SK-N-MC (cell line): Measurements from ENCODE around the gene NCOA1.

Experiments
- EZH2 ChIP-seq: fragments of 200-600 bp; sonication (generic); IDR thresholded peaks from one replicate; pipeline ENCODE4 v1.6.1; 2017; ENCODE audit warnings: antibody characterized with exemption
- FOXP2 ChIP-seq: optimal IDR thresholded peaks from 2 replicates; pipeline ENCODE3; 2011; ENCODE audit warnings: mild to moderate bottlenecking, moderate library complexity; ENCODE audit not compliant: insufficient read depth; ENCODE audit errors: extremely low read length, control extremely low read depth
- POLR2AphosphoS5 ChIP-seq: IDR thresholded peaks from 2 replicates; pipeline ENCODE4 v1.6.1; 2012; ENCODE audit warnings: mild to moderate bottlenecking, low read depth, low read length, borderline replicate concordance

GRCh38 chr2:24763843-24764242 lies 272.8 kb downstream of the NCOA1 start:
- TF ChIP-seq EZH2 (no peak), POLR2AphosphoS5 (no peak), FOXP2 (no peak)
